ENCODE measurements around the gene BLOC1S3. TPM values are rescaled to one million over a fixed set of nuclear protein-coding genes. Genes with fewer than 3 reads are reported as not detected.

BLOC1S3 gene
- total and polyA plus RNA-seq, 2 of the 4 experiments (the other 2 are of a cell fraction), result 1.1 to 4.9 TPM

DNA sequence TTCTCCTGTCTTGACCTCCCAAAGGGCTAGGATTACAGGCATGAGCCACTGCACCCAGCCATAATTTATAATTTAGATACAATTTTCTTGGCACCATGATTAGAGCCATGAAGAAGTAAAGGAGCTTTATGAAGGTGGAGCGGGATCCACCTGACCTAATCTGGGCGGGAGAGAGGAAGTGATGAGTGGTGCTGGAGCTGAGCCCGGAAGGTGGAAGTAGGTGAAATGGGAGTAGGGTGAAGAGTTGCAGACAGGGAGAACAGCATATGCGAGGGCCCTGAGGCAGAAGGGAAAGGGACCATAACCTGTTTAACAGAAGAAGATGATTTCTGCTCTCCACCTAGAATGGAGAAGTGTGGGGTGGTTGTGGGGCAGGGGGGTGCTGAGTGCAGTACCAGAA is 4.2 kb downstream of the BLOC1S3 start:
- in situ Hi-C loops (cut with MboI; ENCODE audit: low sequenced_read_pairs), result no loop called here

More for the DNA sequence above, 4.2 kb downstream of the BLOC1S3 start:
- ATAC-seq (ENCODE audit: low read depth), result no peak
- peaks cover 4% of the 10 kb centered on the region; the same call in 1 of the 2 replicates for H3K36me3 ChIP-seq (ENCODE audit: control insufficient read depth, insufficient read depth, low read length)
- no peak overlapping the region for H3K14ac ChIP-seq (replicated peaks; ENCODE audit: low read depth, low read length)
- peaks cover 11 to 37% of the 10 kb centered on the region in 2 experiments for H3K79me1 ChIP-seq (ENCODE audit: low read depth in 1 of 2, low read length in 2 of 2)
- H3K4me1 ChIP-seq (ENCODE audit: control insufficient read depth, insufficient read depth, low read length), result peaks cover 4% of the 10 kb centered on the region; the same call in 1 of the 2 replicates
- H3K4me2 ChIP-seq (ENCODE audit: low read depth, low read length), result no peak overlapping the region
- WGBS, 2 experiments (ENCODE audit: extremely low coverage in 2 of 2, insufficient read length in 1 of 2), result 80% methylated on average over 4 of the region's 4 CpGs; no CpG with 5 or more reads in 1 of the 2 experiments
- H3K4me3 ChIP-seq (ENCODE audit: insufficient read depth, low read depth, low read length), result no peak overlapping the region
- no peak overlapping the region for H4K91ac ChIP-seq (ENCODE audit: insufficient read depth, low read depth, low read length)
- no peaks in the 10 kb centered on the region for H3K27me3 ChIP-seq (ENCODE audit: control insufficient read depth, insufficient read depth, low read length)
- BruUV-seq (replicated peaks), result no TSS peak
- no peak overlapping the region for H4K8ac ChIP-seq (ENCODE audit: low read depth in 2 of 2, low read length in 2 of 2)
- TF ChIP-seq MAZ (IDR thresholded peaks at IDR 0.05; ENCODE audit: borderline replicate concordance, low read depth, low read length), result no peak
- no peak for TF ChIP-seq CEBPB (IDR thresholded peaks at IDR 0.05; ENCODE audit: low read depth, low read length)
- TF ChIP-seq BHLHE40 (IDR thresholded peaks at IDR 0.05; ENCODE audit: low read depth, low read length), result no peak
- no peak for TF ChIP-seq MXI1 (IDR thresholded peaks at IDR 0.05; ENCODE audit: borderline replicate concordance, low read depth, low read length)
- no peak for TF ChIP-seq SMC3 (IDR thresholded peaks at IDR 0.05; ENCODE audit: low read depth, low read length)
- no peak for TF ChIP-seq RCOR1 (IDR thresholded peaks at IDR 0.05; ENCODE audit: insufficient replicate concordance, low read length)
- no peak for TF ChIP-seq USF2 (IDR thresholded peaks at IDR 0.05; ENCODE audit: low read depth, low read length)
- TF ChIP-seq MAFK (IDR thresholded peaks at IDR 0.05; ENCODE audit: low read depth, low read length), result no peak
- TF ChIP-seq FOS (IDR thresholded peaks at IDR 0.05; ENCODE audit: low read depth, low read length), result no peak
- TF ChIP-seq CTCF (conservative IDR thresholded peaks at IDR 0.05; ENCODE audit: low read depth, low read length), result no peak
- TF ChIP-seq RAD21 (IDR thresholded peaks at IDR 0.05; ENCODE audit: low read length), result no peak
- no peak for TF ChIP-seq ELK1 (IDR thresholded peaks at IDR 0.05; ENCODE audit: borderline replicate concordance, low read depth, low read length)
- TF ChIP-seq RFX5 (IDR thresholded peaks at IDR 0.05; ENCODE audit: low read depth, low read length), result no peak
- TF ChIP-seq NFE2L2 (IDR thresholded peaks at IDR 0.05; ENCODE audit: low read depth, low read length), result no peak
- no peak for TF ChIP-seq POLR2A (IDR thresholded peaks at IDR 0.05; ENCODE audit: low read depth, low read length)
- no peak for TF ChIP-seq CHD1 (IDR thresholded peaks at IDR 0.05; ENCODE audit: low read depth, low read length)
- H4K20me1 ChIP-seq (ENCODE audit: insufficient read depth, low read length), result peaks cover 16% of the 10 kb centered on the region; the same call in 1 of the 2 replicates
- H2BK20ac ChIP-seq (ENCODE audit: low read depth, low read length), result no peak overlapping the region
- POLR2A ChIA-PET (ENCODE audit: unreplicated experiment), result interaction anchor here (0.6 kb wide), 2 partner anchors 49 to 1749 kb away, joined by 3 to 6 read pairs; no protein-coding TSS in a partner anchor
- H3K9me1 ChIP-seq (ENCODE audit: insufficient read depth, low read length), result 0 out of 2 replicates have a peak, but pooled peaks cover 5% of the 10 kb centered on the region
- H3K18ac ChIP-seq (ENCODE audit: low read depth, low read length), result no peak overlapping the region
- H3K9me3 ChIP-seq (ENCODE audit: control insufficient read depth, insufficient read depth, low read length), result no peaks in the 10 kb centered on the region
- no peak overlapping the region for H3K4ac ChIP-seq (ENCODE audit: low read depth, low read length)
- H2BK5ac ChIP-seq (ENCODE audit: low read depth, low read length, poor library complexity, severe bottlenecking), result no peak overlapping the region
- CTCF ChIA-PET, result no interaction called here
- no peak overlapping the region for H2AK9ac ChIP-seq (replicated peaks; ENCODE audit: low read depth, low read length, poor library complexity)
- H2AK5ac ChIP-seq (ENCODE audit: low read depth, low read length), result no peak overlapping the region
- H4K5ac ChIP-seq (ENCODE audit: low read depth, low read length), result no peak overlapping the region
- no peak overlapping the region for H3K23ac ChIP-seq (ENCODE audit: low read depth, low read length)
- no peak for DNase-seq
- H3K9ac ChIP-seq (ENCODE audit: low read depth, low read length), result no peak overlapping the region
- dilution Hi-C loops (cut with HindIII; ENCODE audit: low sequenced_read_pairs, unreplicated experiment) (no loop called here), intact Hi-C loops (cut with micrococcal nuclease) (no loop called here)
- no peak overlapping the region for H3K56ac ChIP-seq (ENCODE audit: extremely low read depth, insufficient read depth, low read length)
- H2AFZ ChIP-seq (replicated peaks; ENCODE audit: low read length, poor library complexity), result no peak overlapping the region
- no peak overlapping the region for H2BK15ac ChIP-seq (ENCODE audit: low read depth, low read length)
- no peak overlapping the region for H3K27ac ChIP-seq (ENCODE audit: insufficient read depth, low read length)
- no peak overlapping the region for H2BK120ac ChIP-seq (ENCODE audit: low read depth, low read length)
